Dermis blood vessel endothelial cell (primary cell): ENCODE data around the gene TSHZ3. TPM values are rescaled to one million over a fixed set of nuclear protein-coding genes. Genes with fewer than 3 reads are reported as not detected.

Source experiments
- DNase-seq: peaks from one replicate; pipeline ENCODE4 v3.0.0; 2010
- total RNA-seq: library from RNA; depleted of rRNA; stranded (reverse); fragments of >200 nt; gene quantifications from 2 replicates; pipeline ENCODE4 v1.2.3, GENCODE V29; 2014

The TSHZ3 gene, protein sequence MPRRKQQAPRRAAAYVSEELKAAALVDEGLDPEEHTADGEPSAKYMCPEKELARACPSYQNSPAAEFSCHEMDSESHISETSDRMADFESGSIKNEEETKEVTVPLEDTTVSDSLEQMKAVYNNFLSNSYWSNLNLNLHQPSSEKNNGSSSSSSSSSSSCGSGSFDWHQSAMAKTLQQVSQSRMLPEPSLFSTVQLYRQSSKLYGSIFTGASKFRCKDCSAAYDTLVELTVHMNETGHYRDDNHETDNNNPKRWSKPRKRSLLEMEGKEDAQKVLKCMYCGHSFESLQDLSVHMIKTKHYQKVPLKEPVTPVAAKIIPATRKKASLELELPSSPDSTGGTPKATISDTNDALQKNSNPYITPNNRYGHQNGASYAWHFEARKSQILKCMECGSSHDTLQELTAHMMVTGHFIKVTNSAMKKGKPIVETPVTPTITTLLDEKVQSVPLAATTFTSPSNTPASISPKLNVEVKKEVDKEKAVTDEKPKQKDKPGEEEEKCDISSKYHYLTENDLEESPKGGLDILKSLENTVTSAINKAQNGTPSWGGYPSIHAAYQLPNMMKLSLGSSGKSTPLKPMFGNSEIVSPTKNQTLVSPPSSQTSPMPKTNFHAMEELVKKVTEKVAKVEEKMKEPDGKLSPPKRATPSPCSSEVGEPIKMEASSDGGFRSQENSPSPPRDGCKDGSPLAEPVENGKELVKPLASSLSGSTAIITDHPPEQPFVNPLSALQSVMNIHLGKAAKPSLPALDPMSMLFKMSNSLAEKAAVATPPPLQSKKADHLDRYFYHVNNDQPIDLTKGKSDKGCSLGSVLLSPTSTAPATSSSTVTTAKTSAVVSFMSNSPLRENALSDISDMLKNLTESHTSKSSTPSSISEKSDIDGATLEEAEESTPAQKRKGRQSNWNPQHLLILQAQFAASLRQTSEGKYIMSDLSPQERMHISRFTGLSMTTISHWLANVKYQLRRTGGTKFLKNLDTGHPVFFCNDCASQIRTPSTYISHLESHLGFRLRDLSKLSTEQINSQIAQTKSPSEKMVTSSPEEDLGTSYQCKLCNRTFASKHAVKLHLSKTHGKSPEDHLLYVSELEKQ
- total RNA-seq, result 0.88 and 3.2 TPM in 2 replicates

DNA sequence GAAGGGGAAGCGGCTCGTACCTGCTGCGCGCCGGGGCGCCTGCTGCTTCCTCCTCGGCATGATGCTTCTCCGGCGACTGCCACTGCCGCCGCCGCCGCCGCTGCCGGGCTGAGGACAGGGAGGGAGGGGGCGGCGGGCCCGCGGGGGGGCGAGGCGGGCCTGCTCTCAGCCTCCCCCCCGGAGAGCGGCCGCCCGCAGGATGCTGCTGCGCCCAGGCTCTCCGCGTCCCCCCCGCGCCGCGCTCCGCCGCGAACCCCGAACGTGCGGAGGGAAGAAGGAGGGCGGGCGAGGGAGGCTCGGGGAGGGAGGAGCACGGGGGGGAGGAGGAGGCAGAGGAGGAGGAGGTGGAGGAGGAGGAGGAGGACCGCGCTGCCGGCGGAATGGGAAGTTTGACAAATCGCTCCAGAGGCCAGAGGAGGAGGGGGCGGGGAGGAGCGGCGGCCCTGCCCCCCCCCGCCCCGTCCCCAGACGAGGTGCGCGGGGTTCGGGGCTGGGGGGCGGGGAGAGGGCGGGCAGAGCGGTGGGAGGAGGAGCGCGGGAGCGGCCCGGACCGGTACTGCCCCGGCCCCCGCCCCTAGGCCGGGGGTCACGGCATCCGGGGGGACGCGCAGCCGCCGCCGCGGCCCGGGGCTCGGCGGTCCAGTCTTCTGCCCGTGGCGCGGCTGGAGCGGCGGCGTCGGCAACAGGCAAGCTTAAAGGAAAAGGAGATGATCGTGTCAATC is at the start of gene TSHZ3:
Gene TSHZ3, minus strand, starts transcription at position 277 of the 722 bp plus-strand sequence. Its CDS starts 217 bp downstream, at position 60.
- peak; percentile 11 for DNase-seq

DNA sequence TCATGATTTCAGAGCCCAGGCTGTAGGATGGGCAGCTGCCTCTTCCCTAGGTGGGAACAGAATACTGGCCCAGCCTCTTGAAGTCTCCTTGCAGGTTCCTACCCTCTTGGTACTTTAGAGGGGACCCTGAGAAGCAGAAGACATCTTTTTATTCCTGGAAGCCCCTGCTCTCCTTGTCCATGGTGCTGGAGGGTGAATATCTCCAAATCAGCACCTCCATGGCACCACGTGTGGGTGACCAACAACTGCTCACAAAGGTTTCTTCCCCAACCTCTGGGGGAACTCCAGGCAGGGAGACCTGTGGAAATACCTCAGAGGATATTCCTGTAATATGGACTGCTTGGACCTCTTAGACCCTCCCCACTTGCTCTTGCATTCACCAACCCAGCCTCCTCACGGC is 48.1 kb upstream of the TSHZ3 start:
- no peak for DNase-seq

DNA sequence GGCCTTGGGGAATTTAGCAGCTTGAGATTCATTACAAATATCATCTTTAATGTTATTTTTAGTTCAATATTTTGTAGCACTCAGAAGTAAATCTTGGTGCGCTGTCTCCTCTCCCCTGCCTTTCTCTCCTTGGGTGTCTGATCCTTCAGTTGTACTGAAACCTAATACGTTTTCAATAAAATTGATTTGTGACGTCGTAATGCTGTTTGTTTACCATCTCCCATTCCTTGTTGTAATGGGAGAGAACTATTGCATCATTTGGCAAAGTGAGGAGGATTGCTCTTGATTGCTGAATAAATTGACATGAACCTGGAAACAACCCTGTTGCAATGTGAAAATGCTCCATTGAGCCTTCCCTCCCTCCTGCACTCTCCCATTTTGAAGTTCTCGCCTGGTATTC is 43.2 kb upstream of the TSHZ3 start:
- no peak for DNase-seq

DNA sequence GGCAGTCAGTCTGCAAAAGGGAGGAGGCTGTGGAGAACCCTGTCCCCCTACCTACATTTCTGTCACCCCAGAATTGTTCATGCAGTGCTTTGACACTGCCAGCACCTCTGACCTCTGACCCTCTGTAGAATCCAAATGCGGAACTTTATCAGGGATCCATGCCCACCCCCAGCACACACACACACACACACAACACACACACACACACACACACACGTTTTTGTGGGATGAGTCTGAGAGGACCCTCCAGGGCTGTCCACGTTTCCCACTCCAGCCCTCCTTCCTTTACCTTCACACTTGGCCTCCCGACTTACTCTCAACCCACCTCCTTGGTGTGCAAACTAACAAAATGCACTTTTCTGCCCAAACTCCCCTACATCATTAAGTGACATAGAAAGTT is 42.3 kb upstream of the TSHZ3 start:
- DNase-seq, result no peak

DNA sequence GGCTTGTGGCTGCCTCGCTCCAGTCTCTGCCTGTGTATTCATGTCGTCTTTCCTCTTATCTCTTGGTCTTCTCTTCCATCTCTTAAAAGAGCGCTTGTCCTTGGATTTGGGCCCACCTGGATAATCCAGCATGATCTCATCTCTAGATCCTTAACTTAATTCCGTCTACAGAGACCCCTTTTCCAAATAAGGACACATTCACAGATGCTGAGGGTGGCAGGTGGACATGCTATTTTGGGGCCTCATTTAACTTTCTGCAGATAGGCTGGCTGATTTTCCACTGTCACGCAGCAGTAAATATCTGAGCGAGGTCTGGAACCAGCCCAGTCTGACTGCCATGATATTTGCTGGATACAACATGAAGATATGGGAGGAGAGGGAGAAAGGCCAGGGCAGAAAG is 41.5 kb upstream of the TSHZ3 start:
- DNase-seq, result no peak

DNA sequence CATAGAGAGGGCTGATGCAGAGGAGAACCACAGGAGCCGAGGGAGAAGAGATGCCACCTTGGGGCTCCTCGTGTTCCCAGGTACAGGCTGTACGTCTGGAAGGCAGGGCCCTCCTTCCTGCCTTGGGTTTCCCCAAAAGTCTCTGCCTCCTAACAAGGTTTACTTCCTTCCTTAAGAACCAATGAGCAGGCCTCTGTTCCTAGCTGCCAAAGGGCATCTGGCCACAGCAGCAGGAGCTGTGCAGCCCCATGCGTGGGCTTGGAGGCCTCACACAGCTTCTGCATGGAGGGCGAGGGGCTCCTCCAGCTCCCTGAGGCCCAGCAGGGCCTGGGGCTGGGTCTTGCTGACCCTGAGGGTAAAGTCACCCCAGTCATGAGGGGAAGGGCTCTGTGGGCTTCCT is 40.6 kb upstream of the TSHZ3 start:
- DNase-seq, result no peak

DNA sequence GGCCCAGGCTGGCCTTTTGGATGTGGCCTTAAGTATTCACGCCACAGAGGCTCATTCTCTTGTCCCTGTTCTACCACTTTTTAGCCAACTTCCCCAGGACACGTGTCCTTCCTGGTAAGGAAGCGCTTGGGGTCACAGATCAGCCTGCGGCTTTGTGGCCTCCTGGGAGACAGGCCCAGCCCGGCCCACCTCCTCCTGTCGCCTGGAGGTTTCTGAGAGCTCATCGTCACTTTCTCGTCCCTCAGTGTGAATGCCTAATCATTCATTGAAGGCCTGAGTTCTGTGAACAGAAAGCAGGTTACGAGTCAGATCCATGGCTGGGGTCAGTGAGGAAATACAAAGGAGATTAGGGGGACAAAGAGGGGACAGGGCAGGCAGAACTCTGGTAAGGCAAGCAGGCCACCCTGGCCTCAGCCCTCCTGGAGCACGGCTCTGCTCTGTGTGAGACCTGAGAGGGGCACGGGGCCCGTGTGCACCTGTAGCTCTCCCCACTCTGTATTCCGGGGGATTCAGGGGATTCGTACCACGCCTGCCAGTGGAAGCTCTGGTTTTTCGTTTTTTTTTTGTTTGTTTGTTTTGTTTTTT is 38.6 kb upstream of the TSHZ3 start:
- no peak for DNase-seq

DNA sequence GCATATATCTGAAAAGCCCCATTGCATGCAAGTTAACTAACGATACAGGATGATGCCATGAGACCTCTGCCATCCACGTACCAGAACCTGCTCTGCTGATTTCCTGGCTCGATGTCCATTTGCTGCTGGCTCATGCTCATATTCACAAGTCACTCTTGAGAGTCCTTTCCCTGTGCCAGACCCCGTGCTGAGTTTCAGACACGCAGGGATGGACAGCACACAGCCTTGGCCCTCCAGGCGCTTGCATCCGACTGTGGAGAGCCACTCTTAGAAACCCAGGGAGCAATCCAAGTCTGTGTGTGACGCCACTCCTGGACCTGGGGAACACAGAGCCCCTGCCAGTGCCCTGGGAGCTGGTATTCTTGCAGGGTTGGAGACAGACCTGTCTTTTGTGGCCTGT is 37.6 kb upstream of the TSHZ3 start:
- DNase-seq, result no peak

DNA sequence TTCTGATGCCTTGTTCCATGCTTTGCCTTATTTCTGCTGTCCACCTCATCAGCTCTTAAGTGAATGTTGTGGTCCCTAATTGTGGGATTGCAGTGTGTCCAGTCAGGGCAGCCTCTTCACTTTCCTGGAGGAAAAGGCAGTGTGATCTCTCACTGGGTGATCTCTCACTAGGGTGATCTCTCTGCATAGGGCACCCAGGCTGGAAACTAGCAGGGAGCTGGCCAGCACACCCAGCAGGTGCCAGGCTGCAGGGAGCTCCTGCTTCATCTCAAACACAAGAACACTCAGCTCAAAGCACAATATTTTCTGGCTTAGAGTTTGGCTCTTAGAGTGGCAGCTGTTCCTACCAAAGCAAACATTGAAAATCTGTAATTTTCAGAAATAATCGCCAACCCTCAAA is 36.5 kb upstream of the TSHZ3 start:
- DNase-seq, result no peak

DNA sequence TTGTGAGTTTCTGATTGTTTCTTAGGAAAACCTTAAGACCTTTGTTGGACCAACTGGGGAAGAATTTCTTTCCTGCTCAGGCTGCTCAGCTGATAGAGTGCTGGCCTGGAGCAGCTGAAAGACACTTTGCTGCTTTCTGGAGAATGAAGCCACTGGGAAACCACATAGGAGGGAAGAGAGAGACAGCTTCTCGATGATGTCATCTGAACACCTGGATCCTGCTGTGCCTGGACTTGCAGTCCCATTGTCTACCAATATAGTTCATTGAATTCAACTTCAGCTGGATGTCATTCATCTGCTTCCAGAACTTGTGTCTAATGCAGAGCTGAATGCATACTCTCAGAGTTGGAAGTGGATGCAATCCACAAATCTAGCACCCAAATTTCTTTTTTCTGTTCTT is 34.3 kb upstream of the TSHZ3 start:
- no peak for DNase-seq

DNA sequence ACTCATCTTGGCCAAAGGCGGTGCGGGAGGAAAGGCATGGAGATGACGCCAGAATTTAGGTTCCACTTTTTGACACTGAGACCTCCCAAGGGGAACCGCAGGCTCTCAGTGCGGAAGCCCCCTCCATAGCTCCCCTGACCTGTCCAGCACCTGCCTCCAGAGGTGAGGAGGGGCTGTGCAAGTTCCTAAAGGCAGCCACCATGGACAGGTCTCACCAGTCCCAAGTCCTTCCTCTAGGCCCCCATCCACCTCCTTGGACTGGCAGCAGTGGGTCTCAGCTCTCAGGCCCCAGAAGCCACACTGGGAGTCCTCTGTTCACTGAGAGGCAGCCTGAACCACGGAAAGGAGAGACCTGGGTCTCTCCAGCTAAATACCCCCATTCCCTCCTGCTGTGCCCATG is 31.6 kb upstream of the TSHZ3 start:
- DNase-seq, result no peak

DNA sequence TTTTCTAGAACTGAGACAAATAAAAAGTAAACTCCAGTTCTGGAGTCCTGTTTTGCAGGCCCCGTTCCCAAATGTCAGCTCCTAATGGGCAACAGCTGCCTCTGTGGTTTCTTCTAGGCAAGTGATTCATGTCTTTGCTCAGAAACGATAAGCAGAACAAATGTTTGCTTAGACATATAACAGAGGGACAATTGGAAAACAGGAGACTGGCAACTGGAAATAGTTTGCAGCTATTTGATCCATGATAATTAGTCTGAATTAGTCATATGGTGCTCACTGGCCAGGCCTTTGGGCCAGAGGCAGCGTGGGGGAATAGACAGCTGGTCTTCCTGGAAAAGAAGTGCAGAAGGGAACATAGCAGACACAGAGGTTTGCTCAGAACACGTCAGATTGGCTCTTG is 29.2 kb upstream of the TSHZ3 start:
- no peak for DNase-seq

DNA sequence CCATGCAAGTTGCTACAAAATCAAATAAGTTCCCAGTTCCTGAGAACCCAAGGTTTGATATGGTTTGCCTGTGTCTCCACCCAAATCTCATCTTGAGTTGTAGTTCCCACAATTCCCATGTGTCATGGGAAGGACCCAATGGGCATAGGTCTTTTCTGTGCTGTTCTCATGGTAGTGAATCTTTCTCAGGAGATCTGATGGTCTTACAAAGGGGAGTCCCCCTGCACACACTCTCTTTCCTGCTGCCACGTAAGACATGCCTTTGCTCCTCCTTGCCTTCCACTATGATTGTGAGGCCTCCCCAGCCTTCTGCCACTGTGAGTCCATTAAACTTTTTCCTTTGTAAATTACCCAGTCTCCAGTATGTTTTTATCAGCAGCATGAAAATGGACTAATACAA is 28.5 kb upstream of the TSHZ3 start:
- DNase-seq, result no peak

DNA sequence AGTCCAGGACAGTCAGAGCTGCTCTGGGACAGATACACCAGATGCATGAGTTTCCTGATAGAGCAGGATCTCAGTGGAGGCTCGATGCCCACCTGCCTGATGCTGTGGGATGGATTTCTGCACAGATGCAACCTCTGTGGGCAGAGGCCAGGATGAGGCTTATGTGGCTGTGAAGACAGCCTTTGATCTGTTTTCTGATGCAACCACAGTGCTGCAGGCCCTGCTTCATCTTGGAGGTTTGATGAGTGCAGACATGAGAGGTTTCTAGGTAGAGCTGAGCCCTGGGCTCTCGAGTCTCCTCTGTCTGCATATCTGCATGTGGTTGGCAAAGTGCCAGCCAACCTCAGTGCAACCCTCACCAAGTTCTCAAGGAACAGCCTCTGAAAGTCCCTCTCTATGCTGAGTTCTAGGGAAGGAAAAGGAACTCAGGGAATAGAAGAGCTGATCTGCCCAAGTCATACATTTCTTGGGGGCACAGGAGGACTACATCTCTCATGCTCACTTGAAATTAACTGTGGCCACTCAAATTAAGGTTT is 23.1 kb upstream of the TSHZ3 start:
- DNase-seq, result no peak

DNA sequence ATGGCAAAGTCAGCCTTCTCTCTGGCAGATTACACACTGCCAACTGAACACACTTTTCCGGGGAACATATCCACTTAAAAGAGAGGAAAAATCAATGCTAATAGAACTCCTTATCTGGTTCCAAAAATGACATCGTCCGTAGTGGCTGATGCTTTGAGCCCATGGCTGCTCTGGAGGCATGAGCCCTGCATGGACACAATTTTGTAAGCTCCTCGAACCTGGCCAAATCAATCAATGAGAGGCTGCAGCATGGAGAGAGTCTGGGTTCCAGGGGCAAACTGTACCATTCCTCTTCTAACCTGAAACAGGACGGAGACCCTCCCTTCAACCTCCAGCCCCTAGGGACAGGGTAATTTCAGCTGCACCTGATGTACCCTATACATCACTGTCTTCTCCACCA is 21.0 kb upstream of the TSHZ3 start:
- DNase-seq, result no peak

DNA sequence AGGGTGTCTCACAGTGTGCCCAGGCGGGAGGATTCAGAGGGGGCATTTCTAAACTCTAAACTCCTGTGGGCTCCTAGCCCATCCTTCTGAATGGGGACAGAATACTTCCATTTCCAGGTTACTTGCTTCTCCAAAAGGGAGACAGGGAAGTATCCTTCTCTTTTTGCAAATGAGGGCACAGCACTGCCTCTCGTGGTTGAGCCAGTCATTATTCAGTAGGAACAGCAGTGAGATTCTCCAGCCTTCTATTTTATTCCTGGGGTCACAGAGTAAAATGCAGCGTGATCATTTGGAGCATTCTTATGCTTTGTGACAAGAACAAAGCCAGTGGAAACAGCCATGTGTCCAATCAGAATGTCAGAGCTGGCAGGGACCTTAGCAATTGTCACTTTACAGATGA is 15.7 kb upstream of the TSHZ3 start:
- no peak for DNase-seq

DNA sequence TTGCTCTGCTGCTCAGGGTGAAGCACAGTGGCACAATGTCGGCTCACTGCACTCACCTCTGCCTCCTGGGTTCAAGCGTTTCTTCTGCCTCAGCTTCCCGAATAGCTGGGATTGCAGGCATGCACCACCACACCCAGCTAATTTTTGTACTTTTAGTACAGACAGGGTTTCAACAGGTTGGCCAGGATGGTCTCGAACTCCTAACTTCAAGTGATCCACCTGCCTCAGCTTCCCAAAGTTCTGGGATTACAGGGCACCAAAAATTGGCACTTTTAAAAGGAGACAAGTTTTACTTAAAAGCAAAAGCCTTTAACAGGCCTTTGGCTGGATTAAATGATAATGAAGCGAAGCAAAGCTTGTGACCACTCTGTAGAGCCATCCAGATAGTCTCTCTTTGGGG is 12.5 kb upstream of the TSHZ3 start:
- no peak for DNase-seq

DNA sequence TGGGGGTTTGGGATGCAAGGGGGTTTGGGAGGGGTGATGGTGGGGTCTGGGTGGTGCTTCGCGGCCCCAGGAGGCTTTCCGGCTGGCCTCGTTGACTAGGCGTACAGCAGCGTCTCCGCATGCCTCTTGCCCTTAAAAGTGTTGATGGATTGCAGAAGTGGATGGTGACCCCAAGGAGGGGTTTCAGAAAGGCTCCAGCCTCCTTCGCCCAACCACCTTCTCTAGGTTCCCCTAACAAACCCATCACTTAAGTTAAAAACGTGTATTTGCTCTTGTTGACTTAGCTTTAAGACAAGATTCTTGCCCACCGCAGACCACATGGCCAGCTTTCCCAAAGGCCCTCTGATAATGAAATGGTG is 8.1 kb upstream of the TSHZ3 start:
- DNase-seq, result no peak

DNA sequence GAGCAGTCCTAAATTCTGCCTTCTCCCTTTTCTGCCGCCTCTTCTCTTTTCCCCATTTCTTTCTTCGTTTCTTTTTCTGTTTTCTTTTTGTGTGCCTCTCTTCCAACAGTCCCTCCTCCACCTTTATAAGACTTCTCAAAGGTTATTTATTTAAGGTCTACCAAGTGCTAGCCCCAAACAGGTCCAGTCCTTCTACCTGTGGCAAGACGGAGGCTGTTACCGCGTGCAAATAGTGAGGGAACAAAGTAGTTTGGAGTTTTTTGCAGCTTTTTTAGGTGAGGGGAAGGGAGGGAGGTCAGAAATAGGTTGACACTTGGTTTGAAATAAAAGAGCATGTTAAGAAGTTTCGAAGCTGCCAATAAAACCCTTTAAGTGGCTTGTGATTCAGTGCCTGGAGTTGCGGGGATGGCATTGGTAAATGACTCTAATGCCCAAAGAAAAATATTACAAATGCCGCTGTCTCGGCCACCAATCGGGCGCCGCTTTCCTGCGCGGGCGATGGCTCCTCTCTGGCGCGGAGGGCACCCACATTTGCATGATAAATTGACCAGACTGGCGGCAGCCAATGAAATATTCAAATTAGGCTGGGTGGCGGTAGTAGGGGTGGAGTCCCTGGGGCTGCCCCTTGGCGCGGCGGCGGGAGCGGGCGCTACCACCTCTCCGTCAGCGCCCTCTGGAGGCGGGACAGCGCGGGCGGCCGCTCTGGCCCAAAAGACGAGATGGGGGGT is 7.5 kb upstream of the TSHZ3 start:
- DNase-seq, result no peak

DNA sequence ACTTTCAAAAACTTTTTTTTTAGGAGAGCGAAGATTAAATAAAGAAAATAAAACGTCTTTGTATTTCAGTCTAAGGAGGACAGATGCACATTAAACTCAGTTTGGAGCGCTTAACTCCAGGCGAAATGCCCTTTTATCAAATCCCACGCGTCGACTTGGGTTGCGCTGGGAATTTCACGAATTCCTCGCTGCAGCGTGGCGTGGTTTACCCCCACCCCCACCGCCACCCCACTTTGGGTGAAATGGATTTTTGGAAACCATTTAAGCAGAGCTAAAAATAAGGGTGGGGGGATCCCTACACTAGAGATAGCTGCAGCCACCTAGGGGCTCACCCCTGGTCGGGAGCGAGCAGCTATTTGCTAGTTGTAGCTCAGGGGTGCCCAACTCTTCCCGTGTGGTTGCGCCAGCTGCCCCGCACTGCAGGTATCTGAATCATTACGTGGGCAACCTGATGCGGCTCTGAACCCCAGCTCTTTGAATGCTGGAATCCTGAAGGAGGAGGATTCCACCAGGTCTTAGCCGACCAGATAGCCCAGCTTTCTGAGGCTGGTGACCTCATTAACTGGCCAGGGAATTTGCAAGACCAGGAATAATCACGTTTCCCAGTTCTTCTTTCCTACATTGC is 6.5 kb upstream of the TSHZ3 start:
- DNase-seq, result no peak
